Activated T-cell treated with anti-CD3 and anti-CD28 coated beads for 1 hour (primary cell): ENCODE measurements around the gene GPR132.
"Not testable (repeated sequence)": the region's sequence is repeated elsewhere in the genome, so short reads cannot be mapped to it uniquely, and the experiment has no call there.

ENCODE experiments used
- DNase-seq: peaks from one replicate; pipeline ENCODE4 v3.0.0-alpha.2; 2020; ENCODE audit warnings: low read depth

Gene GPR132

DNA sequence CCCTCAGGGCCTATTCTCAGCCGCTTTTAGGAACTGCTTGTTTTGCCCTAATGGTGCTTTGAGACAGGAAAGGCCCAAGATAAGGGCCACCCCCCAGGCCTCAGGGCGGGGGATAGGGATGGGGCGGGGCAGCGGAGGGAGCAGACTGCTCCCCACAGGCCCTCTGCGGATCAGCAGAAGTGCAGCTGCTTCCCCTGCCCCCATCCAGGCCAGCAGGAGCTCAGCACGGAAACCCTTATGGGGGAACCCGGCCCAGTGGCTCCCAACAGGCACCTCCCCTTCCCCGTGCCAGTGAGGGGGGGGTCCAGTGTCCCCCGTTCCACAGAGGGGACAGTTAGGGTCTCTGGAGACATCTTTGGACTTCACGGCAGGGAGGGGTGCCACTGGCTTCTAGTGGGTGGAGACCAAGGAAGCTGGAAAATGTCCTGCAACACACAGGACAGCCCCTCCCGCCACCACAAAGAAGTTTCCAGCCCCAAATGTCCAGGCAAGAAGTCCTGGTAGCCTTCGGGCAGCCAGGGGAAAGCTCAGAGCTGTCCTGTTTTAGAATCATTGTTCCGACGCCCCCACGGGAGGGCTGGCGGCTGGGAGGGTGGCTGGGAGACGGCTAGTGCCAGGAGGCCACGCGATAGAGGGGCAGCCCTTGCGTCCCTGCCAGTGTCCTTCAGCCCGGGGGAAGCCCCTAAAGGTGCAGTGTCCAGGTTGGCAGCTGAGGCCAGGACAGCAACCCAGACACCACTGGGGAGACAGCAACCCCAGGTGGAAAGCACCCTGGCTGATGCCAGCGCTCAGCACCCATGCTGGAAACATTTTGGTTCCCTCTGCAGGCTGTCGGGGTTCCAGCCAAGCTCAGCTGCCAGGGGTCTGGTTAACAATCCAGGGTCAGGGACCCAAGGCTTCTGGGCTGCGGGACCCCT lies 10.4 kb upstream of the GPR132 start:
- no peak for DNase-seq

DNA sequence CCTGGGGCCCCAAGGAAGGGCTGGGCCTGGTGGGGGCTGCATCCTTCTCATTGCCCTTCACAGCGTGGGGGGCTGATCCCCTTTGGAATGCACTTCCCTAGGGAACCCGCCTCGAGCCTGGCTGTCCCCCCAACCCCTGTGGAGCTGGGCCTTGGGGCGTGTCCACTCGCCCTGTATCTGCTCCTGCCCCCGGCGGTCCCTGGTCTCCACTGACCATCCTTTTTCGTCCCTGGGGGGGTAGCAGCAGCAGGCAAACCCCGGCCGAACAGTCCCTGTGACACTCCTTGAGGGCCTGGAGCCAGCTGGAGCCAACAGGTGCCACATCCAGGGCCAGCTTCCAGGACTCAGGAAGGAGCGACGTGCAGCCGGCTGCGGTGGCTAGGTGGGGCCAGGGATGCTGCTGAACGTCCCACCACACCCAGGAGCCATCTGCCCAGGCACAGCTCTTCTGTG lies 9.4 kb upstream of the GPR132 start:
- no peak for DNase-seq

DNA sequence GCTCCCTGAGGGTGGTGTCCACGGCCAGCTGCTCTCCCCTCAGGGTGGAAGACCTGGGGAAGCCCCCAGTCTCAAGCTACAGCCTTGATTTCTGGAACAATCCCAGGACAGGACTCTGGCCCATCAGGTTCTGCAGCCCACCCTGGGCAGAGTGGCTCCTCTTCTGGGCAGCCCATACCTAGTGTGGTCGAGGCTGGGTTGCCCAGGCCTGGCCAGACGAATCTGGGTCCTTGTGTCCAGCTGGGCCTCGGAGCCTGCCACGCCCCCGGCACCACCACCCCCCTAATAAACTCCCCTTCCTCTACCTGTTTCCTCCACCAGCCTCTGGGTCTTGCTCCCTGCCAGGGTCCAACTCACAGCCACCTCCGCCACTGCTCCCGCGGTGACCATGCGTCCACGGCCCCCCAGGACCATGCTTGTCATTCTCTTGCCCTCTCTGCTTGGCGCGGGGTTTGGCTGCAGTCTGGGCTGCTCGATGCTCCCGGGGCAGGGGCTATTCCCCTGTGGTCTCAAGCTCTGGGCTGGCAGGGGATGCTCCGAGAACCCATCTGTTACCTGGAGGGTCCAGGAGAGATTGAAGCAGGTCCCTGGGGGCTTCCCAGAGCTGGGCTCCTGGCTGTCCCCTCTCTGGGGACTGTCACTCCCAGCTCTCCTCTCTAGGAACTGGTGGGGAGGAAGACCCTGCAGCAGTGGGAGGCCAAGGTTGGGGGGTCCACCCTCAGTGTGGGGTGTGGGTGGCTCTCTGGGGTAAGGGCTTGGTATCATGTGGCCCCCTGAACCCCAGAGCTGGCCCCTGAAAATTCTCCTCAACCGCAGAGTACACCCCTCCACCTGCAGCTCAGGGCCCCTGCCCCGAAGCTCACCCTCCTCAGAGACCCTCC lies 8.7 kb upstream of the GPR132 start:
- DNase-seq: no peak

DNA sequence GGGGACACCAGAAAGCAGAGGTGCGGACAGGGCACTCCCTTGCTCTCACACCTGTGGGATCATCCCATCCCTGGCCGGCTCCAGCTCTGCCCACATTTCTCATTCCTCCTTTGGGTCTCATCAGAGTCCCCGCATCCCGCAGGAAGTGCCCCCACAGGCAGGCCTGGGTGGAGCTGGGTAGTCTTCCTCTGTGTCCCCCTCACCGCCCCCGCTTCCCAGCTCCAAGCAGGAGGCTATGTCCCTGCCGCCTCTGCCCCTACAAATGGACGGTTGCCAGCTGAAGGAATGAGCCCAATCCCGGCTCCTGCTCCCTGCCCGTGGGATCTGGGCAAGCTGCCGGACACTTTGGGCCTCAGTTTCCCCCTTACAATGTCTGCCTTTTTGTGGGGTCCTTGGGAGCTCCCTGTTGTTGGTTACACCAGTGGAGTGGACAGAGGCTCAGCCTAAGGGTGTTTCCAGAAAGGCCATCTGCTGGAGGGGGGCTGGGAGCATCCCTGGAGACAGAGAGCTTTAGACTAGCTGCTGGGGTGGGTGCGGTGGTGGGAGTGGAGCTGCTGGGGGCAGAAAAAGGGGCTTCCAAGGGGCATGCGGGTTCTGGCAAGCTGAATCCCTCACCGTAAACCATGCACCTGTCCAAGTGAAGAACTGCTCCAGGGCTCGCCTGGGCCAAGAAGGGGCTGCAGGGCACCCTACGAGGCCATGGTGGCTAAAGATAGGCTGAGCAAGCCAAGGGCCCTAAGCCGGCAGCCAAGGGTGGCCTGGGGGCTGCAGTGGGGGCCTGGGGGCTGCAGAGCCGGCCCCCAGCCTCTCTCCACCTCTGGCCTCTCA lies 7.9 kb upstream of the GPR132 start:
- no peak for DNase-seq

DNA sequence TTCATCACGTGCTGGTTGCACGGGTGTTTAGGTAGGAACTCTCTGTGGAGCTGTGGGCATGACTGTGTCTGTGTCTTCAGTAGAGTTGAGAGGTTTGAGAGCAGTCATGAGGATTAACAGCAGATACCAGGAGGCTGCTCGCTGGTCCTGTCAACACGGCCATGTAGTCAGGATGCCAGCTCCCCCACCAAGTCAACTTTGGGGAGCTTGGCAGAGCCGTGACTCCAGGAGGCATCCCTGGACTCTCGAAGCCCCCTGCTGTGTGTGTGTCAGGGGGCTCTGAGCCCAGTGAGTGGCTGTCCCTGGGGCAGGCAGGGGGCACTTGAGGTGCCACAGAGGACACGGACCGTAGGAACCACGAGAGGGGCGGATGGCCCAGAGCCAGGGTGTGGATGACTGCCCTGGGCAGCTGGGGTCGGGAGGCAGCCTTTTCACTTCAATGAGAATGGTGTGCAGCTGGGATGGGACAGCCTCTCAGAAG lies 7.2 kb upstream of the GPR132 start:
- DNase-seq: no peak

DNA sequence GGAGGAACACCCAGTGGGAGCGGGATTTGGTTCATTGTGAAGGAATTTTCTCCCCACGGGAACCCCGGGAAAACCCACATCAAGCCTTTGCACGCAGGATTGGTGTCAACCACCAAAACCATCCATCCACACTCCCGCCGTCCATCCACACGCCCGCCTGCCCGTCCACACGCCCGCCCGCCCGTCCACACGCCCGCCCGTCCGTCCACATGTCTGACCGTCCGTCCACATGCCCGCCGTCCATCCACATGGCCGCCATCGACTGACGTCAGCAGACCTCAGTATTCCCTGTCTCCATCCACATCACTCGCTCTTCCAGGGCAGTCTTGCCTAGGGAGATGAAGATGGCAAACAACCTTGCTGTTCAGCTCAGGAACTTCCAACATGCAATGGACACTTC lies 6.7 kb upstream of the GPR132 start:
- DNase-seq: no peak

DNA sequence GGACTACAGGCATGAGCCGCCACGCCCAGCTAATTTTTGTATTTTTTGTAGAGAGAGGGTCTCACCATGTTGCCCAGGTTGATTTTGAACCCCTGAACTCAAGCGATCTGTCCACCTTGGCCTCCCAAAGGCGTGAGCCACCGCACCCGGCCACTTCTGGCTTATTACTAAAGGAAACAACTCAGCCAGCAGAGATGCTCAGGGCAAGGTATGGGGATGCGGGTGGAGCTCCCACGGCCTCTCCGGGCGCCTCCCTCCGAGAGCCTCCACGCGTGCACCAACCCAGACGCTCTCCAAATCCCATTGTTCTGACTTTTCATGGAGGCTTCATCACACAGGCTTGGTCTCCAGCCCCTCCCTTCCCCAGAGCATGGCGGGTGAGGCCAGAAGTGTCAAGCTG lies 6.1 kb upstream of the GPR132 start:
- no peak for DNase-seq

DNA sequence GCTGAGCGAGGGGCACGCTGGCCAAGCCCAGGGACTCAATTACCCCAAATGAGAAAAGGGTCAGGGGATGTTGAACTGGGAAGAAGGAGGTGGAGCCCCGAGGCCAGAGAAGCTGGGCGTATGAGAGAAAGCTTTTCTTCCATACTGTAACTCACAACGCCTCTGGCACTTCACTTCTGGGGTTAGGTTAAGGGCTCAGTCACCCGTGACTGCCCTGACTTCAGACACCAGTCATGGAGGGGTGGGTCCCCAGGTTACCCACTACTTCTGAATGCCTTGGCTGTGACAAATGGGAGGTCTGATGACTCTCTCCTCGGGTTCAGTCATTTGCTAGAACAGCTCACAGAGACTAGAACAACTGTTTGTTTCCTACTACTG lies 5.5 kb upstream of the GPR132 start:
- no peak for DNase-seq

DNA sequence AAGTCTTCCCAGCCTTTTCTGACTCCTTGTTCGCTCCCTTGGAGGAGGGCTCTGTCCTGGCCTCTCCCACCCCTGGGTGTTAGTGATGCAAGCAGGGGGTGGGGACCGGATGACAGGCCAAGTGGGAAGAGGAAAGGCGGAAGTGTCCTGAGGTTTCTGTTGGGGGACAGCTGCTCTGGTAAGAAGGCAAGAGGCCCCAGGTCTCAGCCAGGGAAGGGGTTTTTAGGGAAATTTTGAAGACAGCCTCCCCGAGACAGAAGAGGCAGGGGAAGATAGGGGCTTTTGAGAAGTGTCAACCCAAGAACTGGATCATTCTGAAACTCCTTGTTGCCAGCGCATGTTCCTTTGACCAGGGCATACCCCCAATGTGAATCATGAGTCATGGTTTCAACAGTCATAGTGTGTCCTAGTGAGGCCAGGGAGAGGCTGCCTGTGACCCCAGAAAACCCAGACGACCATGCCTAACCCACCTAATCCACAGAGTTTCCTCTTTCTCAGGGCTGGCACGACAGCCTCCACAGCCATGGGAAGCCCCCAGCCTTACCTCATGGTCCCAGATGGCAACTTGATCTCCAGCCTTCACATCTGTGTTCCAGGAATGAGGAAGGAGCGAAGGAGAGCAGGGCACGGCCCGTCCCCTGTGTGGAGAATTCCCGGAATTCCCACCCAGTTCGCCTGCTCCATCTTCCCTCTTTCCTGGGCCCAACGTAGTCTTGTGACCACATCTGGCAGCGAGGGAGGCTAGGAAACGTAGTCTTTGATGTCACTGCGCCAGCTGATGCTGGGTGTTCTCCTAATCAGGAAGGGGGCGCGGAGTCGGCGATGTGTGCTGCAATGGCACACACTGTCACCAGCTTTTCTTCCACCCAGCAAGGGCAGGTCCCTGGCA lies 4.9 kb upstream of the GPR132 start:
- DNase-seq: no peak

DNA sequence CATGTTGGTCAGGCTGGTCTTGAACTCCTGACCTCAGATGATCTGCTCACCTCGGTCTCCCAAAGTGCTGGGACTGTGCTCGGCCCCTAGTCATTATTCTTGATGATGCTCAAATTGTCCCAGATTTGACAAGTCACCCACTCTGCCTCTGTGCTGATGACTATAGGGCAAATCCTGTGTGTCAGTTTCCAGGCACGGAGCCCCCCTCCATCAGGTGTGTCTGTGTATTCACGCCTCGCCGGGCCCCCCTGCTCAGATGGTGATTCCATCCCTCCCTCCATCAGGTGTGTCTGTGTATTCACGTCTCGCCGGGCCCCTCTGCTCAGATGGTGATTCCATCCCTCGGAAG lies 4.3 kb upstream of the GPR132 start:
- no peak for DNase-seq

DNA sequence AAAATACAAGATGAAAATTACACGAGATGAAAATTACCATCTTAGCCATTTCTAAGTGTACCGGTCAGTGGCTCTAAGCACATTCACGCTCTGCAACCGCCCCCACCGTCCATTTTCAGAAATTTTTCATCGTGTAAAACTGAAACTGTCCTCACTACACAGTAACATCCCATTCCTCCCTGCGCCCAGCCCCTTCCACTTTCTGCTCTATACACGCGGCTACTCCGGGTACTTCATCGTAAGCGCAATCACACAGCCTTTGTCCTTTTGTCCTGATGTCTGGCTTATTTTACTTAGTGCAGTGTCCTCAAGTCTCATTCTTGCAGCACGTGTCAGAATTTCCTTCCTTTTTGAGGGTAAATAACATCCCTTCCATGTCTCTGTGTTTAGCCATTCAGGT lies 3.6 kb upstream of the GPR132 start:
- DNase-seq: no peak

DNA sequence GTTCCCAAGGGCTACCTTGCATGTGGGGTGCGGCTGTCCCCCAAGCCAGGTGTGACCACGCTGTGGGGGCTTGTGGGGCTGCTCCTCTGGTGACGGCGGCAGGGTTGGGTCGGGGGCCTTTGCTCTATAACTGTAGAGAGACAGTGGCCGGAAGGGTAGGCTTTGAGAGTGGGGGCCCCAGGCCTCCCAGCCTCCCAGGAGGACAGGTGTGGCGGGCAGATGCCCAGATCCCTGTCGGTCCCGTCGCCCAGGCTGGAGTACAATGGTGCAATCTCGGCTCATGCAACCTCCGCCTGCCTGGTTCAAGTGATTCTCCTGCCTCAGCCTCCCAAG lies 2.7 kb upstream of the GPR132 start:
- no peak for DNase-seq

DNA sequence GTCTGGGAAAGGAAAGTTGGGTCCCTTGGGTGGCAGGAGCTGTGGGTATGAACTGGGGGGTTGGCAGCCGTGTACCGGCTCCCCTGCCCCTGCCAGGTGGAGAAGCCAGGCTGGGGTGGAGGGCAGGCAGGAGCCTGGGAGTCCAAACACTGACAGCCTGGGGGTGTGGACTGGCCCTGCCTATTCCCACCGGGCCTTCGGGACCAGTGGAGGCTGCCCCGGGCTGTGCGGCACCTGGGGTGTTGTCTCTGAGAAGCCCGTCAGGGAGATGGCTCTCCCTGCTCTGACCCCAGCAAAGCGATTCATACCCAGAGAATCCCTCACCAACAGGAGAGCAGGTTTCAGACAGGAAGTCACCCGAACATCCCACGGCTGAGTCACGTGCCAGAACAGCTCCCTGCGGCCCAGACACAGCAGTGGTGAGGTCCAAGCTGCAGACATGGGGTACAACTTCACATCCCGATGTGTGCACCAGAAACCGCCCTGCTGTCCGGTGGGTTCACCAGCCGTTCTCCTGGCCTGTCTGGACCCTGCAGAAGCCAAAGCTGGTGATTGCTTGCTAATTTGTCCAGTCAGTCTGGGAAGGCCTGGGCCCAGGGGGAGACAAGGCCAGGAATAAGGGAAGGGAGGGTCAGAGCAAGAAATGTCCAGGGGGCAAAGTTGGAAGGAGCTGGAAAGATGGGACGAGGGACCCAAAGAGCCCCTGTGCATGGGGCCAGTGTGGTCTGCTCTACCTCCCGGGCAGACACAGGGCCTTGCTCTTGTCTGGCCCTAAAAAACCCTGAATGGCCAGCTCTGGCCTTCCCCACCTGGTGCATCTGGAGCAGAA lies 2.1 kb upstream of the GPR132 start:
- no peak for DNase-seq

DNA sequence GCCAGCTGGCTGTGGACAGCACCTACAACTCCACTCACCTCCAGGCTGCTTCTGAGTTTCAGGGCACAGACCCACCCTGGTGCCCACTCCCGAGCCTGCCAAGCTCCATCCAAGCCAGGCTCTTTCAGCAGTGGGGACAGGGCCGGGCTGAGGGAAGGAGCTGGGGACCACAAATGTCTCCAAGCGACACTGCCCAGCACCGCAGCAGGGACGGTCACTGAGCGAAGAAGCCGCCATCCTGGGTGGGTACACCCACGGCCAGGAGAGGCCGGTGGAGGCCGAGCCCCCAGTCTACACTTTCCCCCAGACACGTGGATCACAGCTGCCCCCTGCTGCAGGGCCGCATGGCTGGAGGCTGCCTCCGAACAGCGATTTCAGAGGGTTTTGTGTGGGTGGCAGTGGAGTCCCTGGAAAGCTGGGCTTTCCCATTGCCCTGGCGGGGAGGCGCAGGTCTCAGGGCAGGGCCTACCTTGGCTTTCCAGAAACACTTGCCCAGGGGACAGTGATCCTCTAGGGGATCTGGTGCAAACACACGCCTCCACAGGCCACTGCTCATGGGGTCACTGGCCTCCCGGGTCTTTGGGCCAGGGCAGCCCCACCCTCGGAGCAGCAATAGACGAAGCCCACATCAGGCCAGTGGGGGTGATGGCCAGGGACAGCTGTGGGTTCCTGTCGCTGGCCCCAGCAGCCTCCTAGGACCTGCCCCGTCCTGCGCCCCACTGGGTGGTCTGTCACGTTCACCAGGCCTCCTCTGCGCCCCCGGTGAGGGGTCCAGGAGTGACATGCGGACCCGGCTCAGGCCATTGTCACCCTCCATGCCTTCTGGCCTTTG lies 1.2 kb upstream of the GPR132 start:
- no peak for DNase-seq

DNA sequence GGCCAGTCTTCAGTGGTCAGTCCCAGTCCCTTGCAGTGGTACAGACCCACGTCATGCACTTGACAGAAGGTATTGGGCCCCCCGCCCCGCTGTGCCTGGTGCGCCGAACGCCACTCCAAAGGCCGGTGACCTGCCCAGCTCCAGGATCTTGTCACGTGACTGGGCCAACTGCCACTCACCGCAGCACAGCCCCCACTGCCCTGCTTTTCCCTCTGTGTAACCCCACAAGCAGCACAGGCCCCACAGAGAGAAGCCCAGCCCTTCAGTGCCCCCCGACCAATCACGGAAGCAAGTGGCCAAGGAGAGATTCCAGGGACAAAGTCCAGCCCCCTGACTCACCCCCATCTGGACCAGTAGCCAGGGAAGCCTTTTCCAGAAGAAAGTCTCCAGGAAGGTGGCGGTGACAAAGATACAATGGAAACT lies 498 bp downstream of the GPR132 start:
- no peak for DNase-seq

DNA sequence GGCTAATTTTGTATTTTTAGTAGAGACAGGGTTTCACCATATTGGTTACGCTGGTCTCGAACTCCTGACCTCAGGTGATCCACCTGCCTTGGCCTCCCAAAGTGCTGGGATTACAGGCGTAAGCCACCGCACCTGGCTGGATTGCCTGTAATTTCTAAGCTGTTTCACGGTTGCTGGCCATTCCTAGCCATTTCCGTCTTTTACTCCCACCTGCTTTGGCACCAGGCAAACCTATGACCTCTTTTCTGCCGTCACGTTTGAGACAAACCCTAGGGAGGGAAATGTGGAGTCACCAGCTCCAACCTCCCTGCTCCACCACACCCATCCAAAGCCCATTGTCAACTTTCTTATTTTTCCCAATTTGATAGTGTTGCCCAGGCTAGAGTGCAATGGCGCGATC lies 1.2 kb downstream of the GPR132 start:
- no peak for DNase-seq

DNA sequence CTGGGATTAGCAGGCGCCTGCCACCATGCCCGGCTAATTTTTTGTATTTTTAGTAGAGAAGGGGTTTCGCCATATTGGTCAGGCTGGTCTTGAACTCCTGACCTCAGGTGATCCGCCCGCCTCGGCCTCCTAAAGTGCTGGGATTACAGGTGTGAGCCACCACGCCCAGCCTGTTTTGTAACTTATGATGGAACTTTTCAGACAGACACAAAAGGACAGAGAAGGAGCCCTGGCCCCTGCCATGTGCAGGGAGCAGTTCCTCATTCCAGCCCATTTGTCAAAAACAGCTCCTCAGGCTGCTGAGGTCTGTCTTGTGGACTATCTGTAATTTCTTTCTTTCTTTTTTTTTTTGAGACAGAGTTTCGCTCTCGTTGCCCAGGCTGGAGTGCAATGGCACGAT lies 1.7 kb downstream of the GPR132 start:
- DNase-seq: not testable (repeated sequence)

DNA sequence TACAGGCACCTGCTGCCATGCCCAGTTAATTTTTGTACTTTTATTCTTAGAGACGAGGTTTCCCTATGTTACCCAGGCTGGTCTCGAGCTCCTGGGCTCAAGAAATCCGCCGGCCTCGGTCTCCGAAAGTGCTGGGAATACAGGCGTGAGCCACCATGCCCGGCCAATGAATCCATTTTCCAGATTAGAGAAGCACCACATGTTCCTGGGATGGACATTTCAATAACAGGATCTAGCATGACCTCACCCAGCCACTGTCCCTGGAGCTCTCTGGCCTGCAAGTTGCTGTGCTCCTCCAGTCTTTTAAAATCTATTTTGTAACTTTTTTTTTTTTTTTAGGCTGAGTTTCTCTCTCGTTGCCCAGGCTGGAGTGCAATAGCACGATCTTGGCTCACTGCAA lies 2.2 kb downstream of the GPR132 start:
- no peak for DNase-seq

DNA sequence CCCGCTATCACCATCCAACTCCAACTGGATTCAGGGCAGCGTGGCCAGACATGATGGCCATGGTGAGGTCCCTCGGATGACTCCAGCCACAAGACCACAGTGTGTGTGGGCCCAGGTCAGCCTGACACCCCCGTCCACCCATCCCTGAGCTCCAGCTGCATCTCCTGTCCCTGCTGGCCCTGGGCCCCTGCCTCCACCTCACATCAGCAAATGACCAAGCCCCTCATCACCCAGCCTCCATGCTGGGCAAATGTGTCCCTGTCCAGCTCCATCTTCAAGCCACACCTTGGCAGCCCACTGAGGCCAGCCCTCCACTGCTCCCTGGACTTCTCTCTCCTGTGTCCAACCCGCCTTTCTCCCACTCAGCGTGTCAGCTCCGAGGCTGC lies 3.2 kb downstream of the GPR132 start:
- DNase-seq: no peak
